H9 (cell line): Measurements from ENCODE around the gene SLC13A4. TPM values are rescaled to one million over a fixed set of nuclear protein-coding genes. Genes with fewer than 3 reads are reported as not detected.

Source experiments
- DNase-seq: peaks from one replicate; pipeline ENCODE4 v3.0.0-alpha.2; 2017
- H2AFZ ChIP-seq: one replicate; pipeline ENCODE4 v1.6.1; 2013; ENCODE audit warnings: mild to moderate bottlenecking, low read length, control low read depth, moderate library complexity
- H2AK5ac ChIP-seq: 2 replicates; pipeline ENCODE4 v1.6.1; 2013; ENCODE audit warnings: low read length, control low read depth, mixed read lengths; ENCODE audit not compliant: insufficient read length
- H2BK120ac ChIP-seq: one replicate; pipeline ENCODE4 v1.6.1; 2013; ENCODE audit warnings: low read depth, mild to moderate bottlenecking, low read length, control low read depth, inconsistent platforms; ENCODE audit not compliant: poor library complexity, severe bottlenecking
- H2BK12ac ChIP-seq: 2 replicates; pipeline ENCODE4 v1.6.1; 2013; ENCODE audit warnings: low read length, control low read depth, mixed read lengths, low read depth; ENCODE audit not compliant: insufficient read length
- H2BK15ac ChIP-seq: 2 replicates; pipeline ENCODE4 v1.6.1; 2013; ENCODE audit warnings: low read depth, low read length, control low read depth
- H2BK20ac ChIP-seq: one replicate; pipeline ENCODE4 v1.6.1; 2013; ENCODE audit warnings: low read depth, mild to moderate bottlenecking, low read length, control low read depth, inconsistent platforms; ENCODE audit not compliant: poor library complexity, severe bottlenecking
- H2BK5ac ChIP-seq: 2 replicates; pipeline ENCODE4 v1.6.1; 2013; ENCODE audit warnings: low read length, control low read depth, mixed read lengths; ENCODE audit not compliant: insufficient read length
- H3K14ac ChIP-seq: 2 replicates; pipeline ENCODE4 v1.6.1; 2013; ENCODE audit warnings: low read length, control low read depth; ENCODE audit not compliant: insufficient read depth
- H3K18ac ChIP-seq: 2 replicates; pipeline ENCODE4 v1.6.1; 2013; ENCODE audit warnings: low read depth, mild to moderate bottlenecking, mixed read lengths, low read length, control low read depth; ENCODE audit not compliant: insufficient read length
- H3K23ac ChIP-seq: 2 replicates; pipeline ENCODE4 v1.6.1; 2013; ENCODE audit warnings: low read length, control low read depth, mixed read lengths, low read depth; ENCODE audit not compliant: insufficient read length
- H3K23me2 ChIP-seq: 2 replicates; pipeline ENCODE4 v1.6.1; 2013; ENCODE audit warnings: low read depth, mild to moderate bottlenecking, mixed read lengths, low read length, control low read depth; ENCODE audit not compliant: insufficient read length, poor library complexity, severe bottlenecking
- H3K27ac ChIP-seq: 2 replicates; pipeline ENCODE4 v1.5.1; 2013; ENCODE audit warnings: low read length, control low read depth, mixed read lengths, low read depth; ENCODE audit not compliant: insufficient read length
- H3K27me3 ChIP-seq: 2 replicates; pipeline ENCODE4 v1.6.1; 2013; ENCODE audit warnings: low read length, control low read depth, inconsistent platforms; ENCODE audit not compliant: insufficient read depth
- H3K4ac ChIP-seq: 2 replicates; pipeline ENCODE4 v1.6.1; 2013; ENCODE audit warnings: low read depth, mild to moderate bottlenecking, control low read depth, inconsistent platforms, low read length, moderate library complexity
- H3K4me1 ChIP-seq: 2 replicates; pipeline ENCODE4 v1.6.1; 2013; ENCODE audit warnings: low read length, control low read depth, inconsistent platforms; ENCODE audit not compliant: insufficient read depth
- H3K4me2 ChIP-seq: 2 replicates; pipeline ENCODE4 v1.6.1; 2013; ENCODE audit warnings: low read length, control low read depth, mixed read lengths; ENCODE audit not compliant: insufficient read length, insufficient read depth
- H3K56ac ChIP-seq: 2 replicates; pipeline ENCODE4 v1.6.1; 2013; ENCODE audit warnings: low read depth, mild to moderate bottlenecking, mixed read lengths, low read length, control low read depth; ENCODE audit not compliant: insufficient read length
- H3K79me1 ChIP-seq: 2 replicates; pipeline ENCODE4 v1.6.1; 2013; ENCODE audit warnings: low read depth, mild to moderate bottlenecking, moderate library complexity, low read length, control low read depth, inconsistent platforms; ENCODE audit not compliant: insufficient read depth, poor library complexity, severe bottlenecking
- H3K79me2 ChIP-seq: 2 replicates; pipeline ENCODE4 v1.6.1; 2013; ENCODE audit warnings: low read length, control low read depth, inconsistent platforms; ENCODE audit not compliant: insufficient read depth
- H3K9ac ChIP-seq: 2 replicates; pipeline ENCODE4 v1.6.1; 2013; ENCODE audit warnings: low read length, control low read depth, mixed read lengths; ENCODE audit not compliant: insufficient read length; ENCODE audit errors: extremely low read depth
- H3K9me3 ChIP-seq: one replicate; pipeline ENCODE4 v1.6.1; 2013; ENCODE audit warnings: low read depth, low read length, inconsistent platforms; ENCODE audit not compliant: control insufficient read depth
- H3T11ph ChIP-seq: one replicate; pipeline ENCODE4 v1.6.1; 2013; ENCODE audit warnings: mild to moderate bottlenecking, low read length, control low read depth, inconsistent platforms
- H4K20me1 ChIP-seq: one replicate; pipeline ENCODE4 v1.6.1; 2013; ENCODE audit not compliant: control insufficient read depth, insufficient read length, insufficient read depth
- H4K5ac ChIP-seq: 2 replicates; pipeline ENCODE4 v1.6.1; 2013; ENCODE audit warnings: low read depth, mild to moderate bottlenecking, mixed read lengths, low read length, control low read depth; ENCODE audit not compliant: insufficient read length
- H4K8ac ChIP-seq: replicated peaks from 2 replicates; pipeline ENCODE4 v1.6.1; 2013; ENCODE audit warnings: low read length, control low read depth, mixed read lengths, low read depth; ENCODE audit not compliant: insufficient read length
- H4K91ac ChIP-seq: 2 replicates; pipeline ENCODE4 v1.6.1; 2013; ENCODE audit warnings: low read depth, mild to moderate bottlenecking, moderate library complexity, mixed read lengths, low read length, control low read depth; ENCODE audit not compliant: insufficient read length
- H3K27ac Mint-ChIP-seq, 3 experiments: 2 replicates in 2 of 3; 3 replicates in 1 of 3; pipeline ENCODE4 v1.8.0; 2020 to 2021; ENCODE audit warnings: mixed read lengths in 3 of 3, mild to moderate bottlenecking in 1 of 3, moderate library complexity in 1 of 3
- H3K27me3 Mint-ChIP-seq: 2 replicates; pipeline ENCODE4 v1.8.0; 2021; ENCODE audit warnings: low read depth, mild to moderate bottlenecking, moderate library complexity, mixed read lengths
- H3K36me3 Mint-ChIP-seq, 3 experiments: 2 replicates in 2 of 3; 3 replicates in 1 of 3; pipeline ENCODE4 v1.8.0; 2020 to 2021; ENCODE audit warnings: low read depth in 3 of 3, mixed read lengths in 3 of 3; ENCODE audit not compliant: insufficient read depth in 1 of 3
- H3K4me1 Mint-ChIP-seq, 2 experiments: 2 replicates each; pipeline ENCODE4 v1.8.0; 2020; ENCODE audit warnings: mixed read lengths in 2 of 2
- H3K4me3 Mint-ChIP-seq, 2 experiments: 2 replicates in 1 of 2; 3 replicates in 1 of 2; pipeline ENCODE4 v1.8.0; 2020 to 2021; ENCODE audit warnings: mild to moderate bottlenecking in 2 of 2, mixed read lengths in 2 of 2, moderate library complexity in 1 of 2
- H3K9me3 Mint-ChIP-seq, 2 experiments: 2 replicates in 1 of 2; 3 replicates in 1 of 2; pipeline ENCODE4 v1.8.0; 2020; ENCODE audit warnings: mild to moderate bottlenecking in 2 of 2, mixed read lengths in 2 of 2, moderate library complexity in 1 of 2
- WGBS: extraction: QIAGEN DNeasy Blood & Tissue Kit; methylation state at CpG from one replicate; pipeline ENCODE4 v1.1.7; 2013; ENCODE audit warnings: missing lambda C conversion rate, low lambda C conversion rate, mixed read lengths; ENCODE audit not compliant: insufficient read length; ENCODE audit errors: extremely low coverage; 5-methylcytosine and 5-hydroxymethylcytosine counted together
- total RNA-seq: library from RNA; stranded (reverse); gene quantifications from 2 replicates; pipeline ENCODE4 v1.2.1, GENCODE V29; 2021
- TF ChIP-seq, protein P1 (sequence below): fragments of 200-600 bp; sonication (generic); conservative IDR thresholded peaks from 3 replicates; pipeline ENCODE4 v1.8.0; 2021; ENCODE audit warnings: antibody characterized with exemption, mild to moderate bottlenecking

SLC13A4 gene
- total RNA-seq, 1 experiment from 2014 or later: 3.5 TPM

DNA sequence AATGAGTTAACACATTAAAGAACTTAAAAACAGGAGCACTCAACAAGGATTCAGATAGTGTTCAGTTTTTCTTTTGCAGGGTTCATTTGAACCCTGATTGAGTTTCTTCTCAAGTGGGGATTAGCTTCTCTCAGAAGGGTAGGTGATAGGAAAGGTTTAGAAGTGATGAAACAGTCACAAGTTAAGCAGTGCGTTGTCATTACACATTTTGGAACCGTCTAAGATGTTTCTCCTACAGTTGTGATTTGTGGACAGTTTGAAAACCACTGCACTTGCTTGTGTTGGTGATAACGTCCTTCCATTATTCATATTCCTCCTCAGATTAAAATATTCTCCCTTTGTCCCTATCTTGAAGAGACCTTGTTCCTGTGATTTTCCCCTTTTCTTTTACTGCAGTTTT, 62.9 kb downstream of the SLC13A4 start:
- H3K27ac ChIP-seq: no peak overlapping the region
- Mint-ChIP-seq H3K27ac (no peak overlapping the region), H3K36me3 (peaks cover 16 to 26% (median 18%) of the 10 kb centered on the region in 3 experiments), H3K27me3 (no peaks in the 10 kb centered on the region), H3K4me3 (no peak overlapping the region), H3K9me3 (peaks cover 0 to 7% of the 10 kb centered on the region in 2 experiments; a peak in 2 of 5 replicates), H3K4me1 (peaks cover 15 to 21% of the 10 kb centered on the region in 2 experiments)
- H3K4me1 ChIP-seq: no peaks in the 10 kb centered on the region
- H4K20me1 ChIP-seq: no peaks in the 10 kb centered on the region
- no peak overlapping the region for H3K9ac ChIP-seq
- no CpG with 5 or more reads among the region's 3 CpGs for WGBS
- no peak for DNase-seq
- peaks cover 7% of the 10 kb centered on the region; the same call in 1 of the 2 replicates for H3K79me2 ChIP-seq
- H3K56ac ChIP-seq: no peak overlapping the region
- no peak overlapping the region for H4K91ac ChIP-seq
- peaks cover 3% of the 10 kb centered on the region for H3K23me2 ChIP-seq
- peaks cover 7% of the 10 kb centered on the region for H3K79me1 ChIP-seq
- H3T11ph ChIP-seq: no peak overlapping the region
- no peak overlapping the region for H2BK12ac ChIP-seq
- no peak overlapping the region for H2AFZ ChIP-seq
- TF ChIP-seq, protein P1, sequence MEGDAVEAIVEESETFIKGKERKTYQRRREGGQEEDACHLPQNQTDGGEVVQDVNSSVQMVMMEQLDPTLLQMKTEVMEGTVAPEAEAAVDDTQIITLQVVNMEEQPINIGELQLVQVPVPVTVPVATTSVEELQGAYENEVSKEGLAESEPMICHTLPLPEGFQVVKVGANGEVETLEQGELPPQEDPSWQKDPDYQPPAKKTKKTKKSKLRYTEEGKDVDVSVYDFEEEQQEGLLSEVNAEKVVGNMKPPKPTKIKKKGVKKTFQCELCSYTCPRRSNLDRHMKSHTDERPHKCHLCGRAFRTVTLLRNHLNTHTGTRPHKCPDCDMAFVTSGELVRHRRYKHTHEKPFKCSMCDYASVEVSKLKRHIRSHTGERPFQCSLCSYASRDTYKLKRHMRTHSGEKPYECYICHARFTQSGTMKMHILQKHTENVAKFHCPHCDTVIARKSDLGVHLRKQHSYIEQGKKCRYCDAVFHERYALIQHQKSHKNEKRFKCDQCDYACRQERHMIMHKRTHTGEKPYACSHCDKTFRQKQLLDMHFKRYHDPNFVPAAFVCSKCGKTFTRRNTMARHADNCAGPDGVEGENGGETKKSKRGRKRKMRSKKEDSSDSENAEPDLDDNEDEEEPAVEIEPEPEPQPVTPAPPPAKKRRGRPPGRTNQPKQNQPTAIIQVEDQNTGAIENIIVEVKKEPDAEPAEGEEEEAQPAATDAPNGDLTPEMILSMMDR: no peak
- H3K14ac ChIP-seq: no peak overlapping the region
- H2BK15ac ChIP-seq: no peak overlapping the region
- H3K27me3 ChIP-seq: no peaks in the 10 kb centered on the region
- no peak overlapping the region for H4K5ac ChIP-seq
- no peak overlapping the region for H4K8ac ChIP-seq
- no peak overlapping the region for H2AK5ac ChIP-seq
- H3K4me2 ChIP-seq: no peak overlapping the region
- no peak overlapping the region for H3K18ac ChIP-seq
- H2BK120ac ChIP-seq: no peak overlapping the region
- no peak overlapping the region for H3K4ac ChIP-seq
- no peak overlapping the region for H3K23ac ChIP-seq
- H2BK5ac ChIP-seq: no peak overlapping the region
- no peak overlapping the region for H2BK20ac ChIP-seq
- H3K9me3 ChIP-seq: no peaks in the 10 kb centered on the region
